ENCODE results near the gene NDUFB10. TPM values are rescaled to one million over a fixed set of nuclear protein-coding genes. Genes with fewer than 3 reads are reported as not detected.

Gene NDUFB10
- total RNA-seq, 1 donor from 2014 or later, result 95.0 TPM

GRCh38 chr16:1963806-1964505 is 4.6 kb downstream of the NDUFB10 start:
- Mint-ChIP-seq H3K36me3 (peaks cover 6% of the 10 kb centered on the region), H3K27me3 (ENCODE audit: low read depth) (no peaks in the 10 kb centered on the region), H3K27ac (peak overlapping the region; percentile 84), H3K4me1 (peaks cover 34% of the 10 kb centered on the region), H3K9me3 (no peaks in the 10 kb centered on the region), H3K4me3 (peak overlapping the region; percentile 93)
- DNase-seq (ENCODE audit: low spot score in 2 of 2, unreplicated experiment in 2 of 2), result no peak
- TF ChIP-seq CTCF (IDR thresholded peaks at IDR 0.05; ENCODE audit: unreplicated experiment), result no peak

- peaks cover 34% of the 10 kb centered on the region for H3K4me1 Mint-ChIP-seq
- peaks cover 6% of the 10 kb centered on the region for H3K36me3 Mint-ChIP-seq
- TF ChIP-seq CTCF (IDR thresholded peaks at IDR 0.05; ENCODE audit: unreplicated experiment), result no peak
- peak within 1 kb of the TSS; percentile 93 for H3K4me3 Mint-ChIP-seq
- peak; percentile 99 to 100 for DNase-seq (ENCODE audit: low spot score in 2 of 2, unreplicated experiment in 2 of 2)
- no peaks in the 10 kb centered on the region for H3K9me3 Mint-ChIP-seq
- peak within 1 kb of the TSS; percentile 98 for H3K27ac Mint-ChIP-seq
- H3K27me3 Mint-ChIP-seq (ENCODE audit: low read depth), result no peaks in the 10 kb centered on the region
Measured at GRCh38 chr16:1964506-1965395, 5.4 kb downstream of the NDUFB10 start, which contains the start of gene RPS2. Gene RPS2, minus strand, starts transcription at chr16:1964826. Its CDS starts 201 bp downstream, at chr16:1964625.

- TF ChIP-seq CTCF (IDR thresholded peaks at IDR 0.05; ENCODE audit: unreplicated experiment), result no peak
- peak overlapping the region; percentile 98 for H3K27ac Mint-ChIP-seq
- H3K4me3 Mint-ChIP-seq, result peak overlapping the region; percentile 93
- H3K4me1 Mint-ChIP-seq, result peaks cover 28% of the 10 kb centered on the region
- no peak for DNase-seq (ENCODE audit: low spot score in 2 of 2, unreplicated experiment in 2 of 2)
- no peaks in the 10 kb centered on the region for H3K27me3 Mint-ChIP-seq (ENCODE audit: low read depth)
- H3K9me3 Mint-ChIP-seq, result no peaks in the 10 kb centered on the region
- H3K36me3 Mint-ChIP-seq, result peaks cover 6% of the 10 kb centered on the region
Measured at GRCh38 chr16:1965396-1966001, 6.2 kb downstream of the NDUFB10 start.

GRCh38 chr16:1966460-1966859 is 7.1 kb downstream of the NDUFB10 start, which contains the start of gene RNF151:
Gene RNF151, plus strand, starts transcription at chr16:1966856. Its CDS starts 26 bp downstream, at chr16:1966882.
- peaks cover 6% of the 10 kb centered on the region for H3K36me3 Mint-ChIP-seq
- DNase-seq (ENCODE audit: low spot score in 2 of 2, unreplicated experiment in 2 of 2), result no peak
- peaks cover 26% of the 10 kb centered on the region for H3K4me1 Mint-ChIP-seq
- H3K4me3 Mint-ChIP-seq, result peak within 1 kb of the TSS; percentile 93
- no peaks in the 10 kb centered on the region for H3K27me3 Mint-ChIP-seq (ENCODE audit: low read depth)
- peak within 1 kb of the TSS; percentile 98 for H3K27ac Mint-ChIP-seq
- no peak for TF ChIP-seq CTCF (IDR thresholded peaks at IDR 0.05; ENCODE audit: unreplicated experiment)
- H3K9me3 Mint-ChIP-seq, result no peaks in the 10 kb centered on the region

GRCh38 chr16:1968146-1968953 is 9.0 kb downstream of the NDUFB10 start:
- Mint-ChIP-seq H3K9me3 (no peaks in the 10 kb centered on the region), H3K4me1 (peaks cover 35% of the 10 kb centered on the region), H3K27me3 (ENCODE audit: low read depth) (no peaks in the 10 kb centered on the region), H3K4me3 (no peak overlapping the region), H3K27ac (no peak overlapping the region), H3K36me3 (peaks cover 4% of the 10 kb centered on the region)
- no peak for TF ChIP-seq CTCF (IDR thresholded peaks at IDR 0.05; ENCODE audit: unreplicated experiment)
- DNase-seq (ENCODE audit: low spot score in 2 of 2, unreplicated experiment in 2 of 2), result no peak
